M059J (cell line): ENCODE measurements around the gene GOSR2. TPM values are rescaled to one million over a fixed set of nuclear protein-coding genes. Genes with fewer than 3 reads are reported as not detected.
"Not testable (repeated sequence)": the region's sequence is repeated elsewhere in the genome, so short reads cannot be mapped to it uniquely, and the experiment has no call there.

Source experiments
- DNase-seq: peaks from one replicate; pipeline ENCODE4 v3.0.0-alpha.2; 2012; ENCODE audit warnings: low read depth
- total RNA-seq: library from RNA; depleted of rRNA; stranded (reverse); fragments of >200 nt; shearing (Covaris generic); gene quantifications from 2 replicates; pipeline ENCODE4 v1.2.3, GENCODE V29; 2014

Gene GOSR2
- total RNA-seq, 1 experiment from 2014 or later: 56.5 TPM

GRCh38 chr17:46929413-46929812, 6.5 kb downstream of the GOSR2 start:
- DNase-seq: peak; percentile 97

GRCh38 chr17:46930051-46930450, 7.1 kb downstream of the GOSR2 start:
- DNase-seq: no peak

- DNase-seq: peak; percentile 64
Measured at GRCh38 chr17:46931596-46931995, 8.6 kb downstream of the GOSR2 start.

GRCh38 chr17:46935658-46936266, 12.8 kb downstream of the GOSR2 start:
- DNase-seq: no peak

GRCh38 chr17:46940692-46941404, 17.9 kb downstream of the GOSR2 start:
- DNase-seq: peak; percentile 70

- peak; percentile 72 for DNase-seq
Measured at GRCh38 chr17:46942441-46943217, 19.7 kb downstream of the GOSR2 start.

GRCh38 chr17:46943218-46943500, 20.2 kb downstream of the GOSR2 start:
- DNase-seq: no peak

- DNase-seq: peak; percentile 90
Measured at GRCh38 chr17:46943501-46944393, 20.8 kb downstream of the GOSR2 start.

- DNase-seq: no peak
Measured at GRCh38 chr17:46944931-46945330, 22.0 kb downstream of the GOSR2 start.

- DNase-seq: no peak
Measured at GRCh38 chr17:46947216-46947615, 24.3 kb downstream of the GOSR2 start.

- DNase-seq: no peak
Measured at GRCh38 chr17:46948544-46948943, 25.6 kb downstream of the GOSR2 start.

- peak; percentile 63 for DNase-seq
Measured at GRCh38 chr17:46949291-46950174, 26.6 kb downstream of the GOSR2 start.

- no peak for DNase-seq
Measured at GRCh38 chr17:46950342-46950996, 27.5 kb downstream of the GOSR2 start.

GRCh38 chr17:46950997-46951621, 28.1 kb downstream of the GOSR2 start:
- DNase-seq: no peak

- no peak for DNase-seq
Measured at GRCh38 chr17:46951706-46952105, 28.7 kb downstream of the GOSR2 start.

- no peak for DNase-seq
Measured at GRCh38 chr17:46952115-46952514, 29.2 kb downstream of the GOSR2 start.

GRCh38 chr17:46953191-46953590, 30.2 kb downstream of the GOSR2 start:
- not testable (repeated sequence) for DNase-seq

GRCh38 chr17:46958041-46958591, 35.2 kb downstream of the GOSR2 start:
- no peak for DNase-seq

- no peak for DNase-seq
Measured at GRCh38 chr17:46960152-46960551, 37.2 kb downstream of the GOSR2 start.

GRCh38 chr17:46962374-46962790, 39.4 kb downstream of the GOSR2 start:
- peak; percentile 83 for DNase-seq
